GM08714 (cell line): ENCODE results near the gene DIS3L2.

Experiments used
- H3K4me3 ChIP-seq: fragments of 200-500 bp; sonication (Bioruptor generic); 2 replicates; pipeline ENCODE4 v1.5.1; 2014; ENCODE audit warnings: mild to moderate bottlenecking, low read length, inconsistent platforms
- ZNF274 ChIP-seq: IDR thresholded peaks from 2 replicates; pipeline ENCODE4 v1.6.1; 2012; ENCODE audit warnings: mild to moderate bottlenecking, low read depth, low read length

DIS3L2 gene

DNA sequence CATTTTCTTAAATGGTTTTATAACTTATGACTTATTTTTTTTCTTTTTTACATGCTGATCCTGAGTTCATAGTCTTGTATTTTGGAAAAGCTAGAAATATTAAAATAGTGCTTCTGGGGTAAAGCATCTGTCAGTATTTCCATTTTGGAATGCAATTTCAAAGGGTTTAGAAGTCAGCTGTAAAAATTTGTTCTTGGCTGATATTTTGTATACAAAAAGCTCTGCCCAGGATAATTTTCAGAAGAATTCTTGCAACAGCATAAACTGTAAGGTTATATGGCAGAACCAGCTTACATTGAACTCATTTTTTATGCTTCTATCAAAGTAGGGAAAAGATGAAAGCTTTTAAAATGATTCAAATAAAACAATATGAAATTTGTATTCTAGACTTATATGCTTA is 97.4 kb downstream of the DIS3L2 start:
- H3K4me3 ChIP-seq = no peak overlapping the region
- TF ChIP-seq ZNF274 = no peak

DNA sequence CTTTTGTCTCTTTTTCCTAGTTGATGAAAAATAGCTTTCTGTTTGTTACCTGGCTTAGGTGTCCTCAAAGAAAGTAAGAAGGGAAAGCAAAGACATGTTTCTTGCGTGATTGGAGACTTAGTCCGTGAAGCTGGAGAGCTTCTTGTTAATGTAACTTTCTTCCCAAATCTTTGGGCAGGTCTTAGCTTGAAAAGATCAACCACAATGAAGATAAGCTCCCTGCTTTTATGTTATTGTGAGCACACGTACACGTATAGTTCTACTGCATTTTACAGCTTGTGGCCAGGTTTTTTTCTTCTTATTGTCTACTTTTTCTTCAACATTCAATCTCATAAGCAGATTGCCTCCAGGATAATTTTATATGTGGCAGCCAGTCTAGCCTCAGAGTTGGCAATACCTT is 99.8 kb downstream of the DIS3L2 start:
- no peak for TF ChIP-seq ZNF274
- no peak overlapping the region for H3K4me3 ChIP-seq

DNA sequence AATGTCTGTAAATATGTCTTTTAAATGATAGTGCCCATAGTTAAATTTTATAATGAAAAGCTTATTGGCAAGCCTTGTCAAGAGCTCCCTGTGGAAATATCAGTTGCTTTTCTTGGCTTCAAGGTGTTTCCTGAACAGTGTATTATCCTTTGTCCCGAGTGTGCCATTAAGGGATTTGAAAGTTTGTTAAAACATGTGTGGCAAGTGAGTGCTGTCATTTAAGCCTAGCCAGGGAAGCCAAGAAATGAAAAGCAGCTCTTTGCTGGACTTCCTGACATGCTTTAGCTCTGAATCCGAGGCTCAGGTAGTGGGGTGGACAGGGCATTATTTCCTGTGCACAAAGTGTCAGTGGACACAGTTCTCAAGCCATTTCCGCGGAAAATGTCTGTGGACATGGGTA is 111.5 kb downstream of the DIS3L2 start:
- TF ChIP-seq ZNF274 = no peak
- no peak overlapping the region for H3K4me3 ChIP-seq

DNA sequence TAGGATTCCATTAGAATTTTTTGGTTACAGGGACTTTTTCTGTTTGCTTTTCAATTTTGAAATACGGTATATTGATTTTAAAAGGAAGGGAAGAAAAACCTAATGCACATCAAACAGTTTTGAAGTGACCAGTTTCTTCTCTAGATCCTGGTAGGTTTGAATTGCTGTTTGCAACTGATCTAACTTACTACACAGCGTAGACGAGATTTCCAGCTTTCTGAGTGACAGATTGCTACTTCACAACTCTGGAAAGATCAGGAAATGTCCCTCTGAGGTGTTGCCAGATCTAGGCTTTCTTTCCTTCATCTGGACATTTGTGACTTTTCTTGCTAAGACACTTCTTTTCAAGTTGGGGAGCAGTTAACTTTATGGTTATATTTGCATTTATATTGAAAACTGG is 112.2 kb downstream of the DIS3L2 start:
- no peak overlapping the region for H3K4me3 ChIP-seq
- no peak for TF ChIP-seq ZNF274

DNA sequence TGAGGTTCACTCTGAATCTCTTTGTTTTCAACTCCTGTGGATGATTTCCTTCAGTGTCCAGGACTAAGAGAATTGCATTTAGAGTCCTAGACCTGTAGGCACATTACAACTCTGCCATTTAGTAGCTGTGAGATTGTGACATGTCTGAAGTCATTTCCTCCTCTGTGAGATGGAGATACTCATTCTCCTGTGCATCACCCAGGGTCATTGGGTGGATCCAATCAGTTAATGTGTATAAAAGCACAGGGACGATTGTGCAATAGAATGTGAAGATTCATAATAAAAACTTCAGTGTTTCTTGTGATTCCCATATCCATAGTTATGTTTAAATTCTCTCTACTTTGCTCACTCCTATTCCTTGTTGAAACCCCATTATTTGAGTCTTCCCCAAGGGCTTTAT is 113.6 kb downstream of the DIS3L2 start:
- no peak overlapping the region for H3K4me3 ChIP-seq
- TF ChIP-seq ZNF274 = no peak

DNA sequence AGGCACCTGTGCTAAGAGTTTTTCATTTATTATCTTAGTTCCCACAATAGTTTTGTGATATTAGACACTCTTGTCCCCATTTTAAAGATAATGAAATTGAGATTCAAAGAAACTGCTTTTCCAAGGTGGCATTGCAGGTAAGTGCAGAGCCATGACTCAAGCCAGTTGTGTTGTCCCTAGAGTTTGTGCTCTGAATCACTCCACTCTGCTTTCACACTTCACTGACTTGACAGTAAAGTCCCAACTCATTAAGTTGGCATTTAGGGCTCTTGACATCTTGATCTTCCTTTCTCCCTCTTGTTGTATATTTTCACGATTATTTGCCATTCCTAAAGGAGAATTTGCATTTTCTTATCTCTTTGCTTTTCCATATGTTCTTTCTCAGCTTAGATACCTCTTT is 114.3 kb downstream of the DIS3L2 start:
- H3K4me3 ChIP-seq = no peak overlapping the region
- TF ChIP-seq ZNF274 = no peak

DNA sequence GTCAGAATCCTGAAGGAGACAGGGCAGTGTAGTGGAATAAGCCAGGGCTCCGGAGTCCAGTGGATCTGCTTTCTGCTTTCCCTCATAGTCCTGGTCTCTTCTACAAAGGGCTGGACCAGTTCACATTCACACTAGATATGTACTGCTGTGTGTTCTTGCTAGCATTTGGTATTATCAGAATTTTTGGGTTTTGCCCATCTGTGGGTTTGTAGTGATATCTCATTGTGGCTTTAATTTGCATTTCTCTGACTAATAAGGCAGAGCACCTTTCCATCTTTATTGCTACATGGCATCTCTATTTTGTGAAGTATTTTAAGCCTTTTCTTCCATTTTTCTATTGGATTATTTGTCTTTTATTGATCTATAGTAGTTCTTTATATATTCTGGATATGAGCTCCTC is 114.8 kb downstream of the DIS3L2 start:
- H3K4me3 ChIP-seq = no peak overlapping the region
- no peak for TF ChIP-seq ZNF274

DNA sequence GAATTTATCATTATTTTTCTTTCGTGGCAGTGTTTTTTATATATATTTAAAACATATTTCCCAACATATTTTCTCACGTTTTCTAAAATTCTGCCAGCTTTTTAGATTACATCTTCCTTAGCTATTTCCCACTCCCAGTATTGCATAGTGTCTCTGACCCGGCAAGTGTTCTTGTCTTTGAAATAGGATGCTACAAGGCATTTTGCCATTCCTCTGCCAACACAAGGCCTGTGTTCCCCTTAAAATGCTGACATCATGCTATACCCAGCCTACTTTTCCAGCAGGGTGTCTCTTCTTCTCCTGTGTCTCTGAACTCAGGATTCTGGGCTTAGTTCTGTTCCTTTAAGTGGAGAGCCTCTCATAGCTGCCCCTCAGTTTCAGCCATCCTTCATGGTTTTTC is 115.2 kb downstream of the DIS3L2 start:
- no peak overlapping the region for H3K4me3 ChIP-seq
- TF ChIP-seq ZNF274 = no peak

DNA sequence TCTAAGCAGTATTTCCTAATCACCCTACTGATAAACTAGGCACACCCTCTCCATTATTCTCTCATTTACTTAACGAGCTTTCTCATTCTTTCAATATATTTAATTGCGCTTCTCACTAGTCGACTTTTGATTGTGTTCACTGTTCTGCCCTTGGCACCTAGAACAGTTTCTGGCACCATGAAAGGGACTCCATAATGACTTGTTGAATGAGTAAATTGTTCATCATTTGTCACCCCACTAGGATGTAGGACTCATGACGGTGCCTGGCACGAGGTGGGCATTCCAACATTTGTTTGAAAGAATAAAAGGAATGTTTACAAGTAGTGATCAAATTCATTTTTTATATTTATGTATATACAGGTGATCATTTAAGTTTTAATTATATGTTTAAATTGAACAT is 123.7 kb downstream of the DIS3L2 start:
- TF ChIP-seq ZNF274 = no peak
- H3K4me3 ChIP-seq = no peak overlapping the region

DNA sequence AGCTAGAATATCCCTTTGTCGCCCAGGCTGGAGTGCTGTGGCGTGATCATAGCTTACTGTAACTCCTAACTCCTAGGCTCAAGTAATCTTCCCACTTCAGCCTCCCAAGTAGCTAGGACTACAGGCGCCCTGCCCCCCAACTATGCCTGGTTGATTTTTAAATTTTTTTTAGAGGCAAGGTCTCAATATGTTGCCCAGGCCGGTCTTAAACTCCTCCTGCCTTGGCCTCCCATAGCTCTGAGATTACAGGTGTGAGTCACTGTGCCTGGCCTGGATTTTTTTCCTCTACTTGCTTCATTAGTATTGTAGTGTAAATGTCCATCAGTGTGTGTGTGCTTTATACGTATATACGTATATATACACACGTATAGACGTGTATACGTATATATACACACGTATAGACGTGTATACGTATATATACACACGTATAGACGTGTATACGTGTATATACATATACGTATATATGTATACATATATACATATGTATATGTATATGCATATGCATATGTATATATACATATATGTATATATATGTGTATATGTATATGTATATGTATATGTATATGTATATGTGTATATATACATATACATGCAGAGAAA is 124.4 kb downstream of the DIS3L2 start:
- no peak for TF ChIP-seq ZNF274
- H3K4me3 ChIP-seq = no peak overlapping the region

DNA sequence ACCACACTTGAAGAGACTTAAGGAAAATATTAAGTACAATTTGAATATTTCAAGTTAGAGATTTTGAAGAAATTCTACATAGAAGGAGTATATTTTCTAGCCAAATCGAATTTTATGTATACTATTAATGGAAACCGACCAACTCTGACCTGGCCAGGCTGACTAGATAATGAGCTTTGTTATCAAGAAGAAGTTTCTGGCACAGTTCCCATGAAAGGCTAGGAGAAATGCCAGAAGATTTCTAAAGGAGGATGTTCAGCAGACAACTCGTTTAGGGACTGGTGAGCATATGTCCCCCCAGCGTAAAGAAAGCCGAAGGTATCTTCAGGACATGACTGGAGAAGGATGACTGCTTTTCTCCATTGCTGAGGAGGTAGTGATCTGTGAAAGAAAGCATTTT is 127.3 kb downstream of the DIS3L2 start:
- no peak for TF ChIP-seq ZNF274
- H3K4me3 ChIP-seq = no peak overlapping the region

DNA sequence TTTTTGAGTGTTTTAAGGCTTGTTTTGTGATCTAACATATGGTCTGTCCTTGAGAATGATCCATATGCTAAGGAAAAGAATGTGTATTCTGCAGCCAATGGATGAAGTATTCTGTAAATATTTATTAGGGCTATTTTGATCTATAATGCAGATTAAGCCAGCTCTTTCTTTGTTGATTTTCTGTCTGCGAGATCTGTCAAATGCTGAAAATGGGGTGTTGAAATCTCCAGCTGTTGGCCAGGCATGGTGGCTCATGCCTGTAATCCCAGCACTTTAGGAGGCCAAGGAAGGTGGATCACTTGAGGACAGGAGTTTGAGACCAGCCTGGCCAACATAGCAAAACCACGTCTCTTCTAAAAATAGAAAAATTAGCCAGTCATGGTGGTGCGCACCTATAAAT is 132.7 kb downstream of the DIS3L2 start:
- TF ChIP-seq ZNF274 = no peak
- H3K4me3 ChIP-seq = no peak overlapping the region

DNA sequence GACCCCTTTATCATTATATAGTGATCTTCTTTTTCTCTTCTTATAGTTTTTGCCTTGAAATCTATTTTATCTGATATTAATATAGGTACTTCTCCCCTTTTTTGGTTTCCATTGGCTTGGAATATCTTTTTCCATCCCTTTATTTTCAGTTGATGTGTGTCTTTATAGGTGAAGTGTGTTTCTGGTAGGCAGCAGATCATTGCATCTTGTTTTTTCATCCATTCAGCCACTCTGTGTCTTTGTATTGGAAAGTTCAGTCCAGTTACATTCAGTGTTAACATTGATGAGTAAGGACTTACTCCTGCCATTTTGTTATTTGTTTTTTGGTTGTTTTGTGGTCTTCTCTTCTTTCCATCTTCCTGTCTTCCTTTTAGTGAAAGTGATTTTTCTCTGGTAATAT is 133.4 kb downstream of the DIS3L2 start:
- no peak overlapping the region for H3K4me3 ChIP-seq
- no peak for TF ChIP-seq ZNF274

DNA sequence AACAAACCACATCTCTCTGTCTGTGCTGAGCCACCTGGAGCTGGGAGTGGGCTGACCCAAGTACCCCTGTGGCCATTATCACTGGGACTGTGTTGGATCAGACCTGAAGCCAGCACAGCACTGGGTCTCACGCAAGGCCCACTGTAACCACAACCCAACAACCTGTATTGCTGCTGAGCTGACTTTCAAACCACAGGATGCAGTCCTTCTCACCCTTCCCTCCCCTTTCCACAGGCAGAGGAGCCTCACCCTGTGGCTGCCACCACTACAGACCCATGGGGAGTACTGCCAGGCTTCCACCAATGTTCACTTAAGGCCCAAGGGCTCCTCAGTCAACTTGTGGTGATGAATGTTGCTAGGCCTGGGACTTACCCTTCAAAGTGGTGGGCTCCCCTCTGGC is 135.7 kb downstream of the DIS3L2 start:
- no peak for TF ChIP-seq ZNF274
- no peak overlapping the region for H3K4me3 ChIP-seq

DNA sequence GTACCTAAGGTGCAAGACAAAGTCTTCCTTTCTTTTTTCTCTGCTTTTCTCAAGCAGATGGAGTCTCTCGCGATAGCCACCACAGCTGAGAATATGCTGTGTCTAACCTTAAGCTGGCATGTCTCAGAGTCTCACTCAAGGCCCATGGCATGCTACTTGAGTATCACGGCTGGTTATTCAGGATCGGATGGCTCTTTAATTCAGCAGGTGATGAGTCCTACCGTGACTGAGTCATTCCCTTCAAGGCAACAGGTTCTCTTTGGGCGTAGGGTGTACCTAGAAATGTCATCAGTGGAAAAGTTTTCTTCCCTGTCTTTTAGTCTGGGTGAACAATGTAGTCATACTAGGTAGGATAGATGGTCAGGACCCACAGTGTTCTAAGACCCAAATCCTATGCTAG is 136.2 kb downstream of the DIS3L2 start:
- TF ChIP-seq ZNF274 = no peak
- no peak overlapping the region for H3K4me3 ChIP-seq

DNA sequence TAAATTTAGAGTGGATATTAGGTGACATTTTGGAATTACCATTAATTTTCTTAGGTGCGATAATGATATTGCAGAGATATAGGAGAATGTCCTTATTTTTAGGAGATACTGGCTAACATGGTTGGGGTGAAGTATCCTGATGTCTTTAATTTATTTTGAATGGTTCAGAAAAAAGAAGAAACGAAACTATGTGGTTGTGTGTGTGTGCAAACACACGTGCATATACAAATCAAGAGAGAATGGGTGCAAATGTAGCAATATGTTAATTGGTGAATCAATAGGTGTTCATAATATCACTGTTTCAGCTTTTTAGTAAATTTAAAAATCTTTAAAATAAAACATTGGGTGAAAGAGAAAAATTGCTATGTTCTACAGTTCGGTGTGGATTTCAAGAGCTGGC is 140.9 kb downstream of the DIS3L2 start:
- no peak overlapping the region for H3K4me3 ChIP-seq
- no peak for TF ChIP-seq ZNF274
